ENCODE data around the gene ASXL3. TPM values are rescaled to one million over a fixed set of nuclear protein-coding genes. Genes with fewer than 3 reads are reported as not detected.

ASXL3 gene
- polyA plus RNA-seq, 3 donors from 2014 or later = not detected

GRCh38 chr18:33694593-33694992, 116.6 kb downstream of the ASXL3 start:
- no peak overlapping the region for H3K4me3 Mint-ChIP-seq
- DNase-seq = no peak

GRCh38 chr18:33696332-33697162, 118.5 kb downstream of the ASXL3 start:
- Mint-ChIP-seq H3K4me3 (no peak overlapping the region), H3K9me3 (peaks cover 1 to 21% (median 12%) of the 10 kb centered on the region in 6 donors), H3K36me3 (no peaks in the 10 kb centered on the region), H3K27ac (no peak overlapping the region), H3K27me3 (ENCODE audit: low read depth in 3 of 3) (no peaks in the 10 kb centered on the region), H3K4me1 (no peaks in the 10 kb centered on the region)
- no peak for DNase-seq

More at GRCh38 chr18:33694593-33694992, 116.6 kb downstream of the ASXL3 start:
- H3K27ac Mint-ChIP-seq = no peak overlapping the region
- H3K9me3 Mint-ChIP-seq = peaks cover 1 to 30% (median 14%) of the 10 kb centered on the region in 6 donors
- H3K27me3 Mint-ChIP-seq (ENCODE audit: low read depth in 3 of 3) = peaks cover 0 to 1% (median 0%) of the 10 kb centered on the region in 3 donors
- H3K36me3 Mint-ChIP-seq = no peaks in the 10 kb centered on the region
- H3K4me1 Mint-ChIP-seq = no peaks in the 10 kb centered on the region

GRCh38 chr18:33697498-33697897, 119.5 kb downstream of the ASXL3 start:
- no peaks in the 10 kb centered on the region for H3K27me3 Mint-ChIP-seq (ENCODE audit: low read depth in 3 of 3)
- H3K27ac Mint-ChIP-seq = no peak overlapping the region
- H3K36me3 Mint-ChIP-seq = no peaks in the 10 kb centered on the region
- H3K4me3 Mint-ChIP-seq = no peak overlapping the region
- H3K9me3 Mint-ChIP-seq = peaks cover 1 to 16% (median 11%) of the 10 kb centered on the region in 6 donors
- no peak for DNase-seq
- no peaks in the 10 kb centered on the region for H3K4me1 Mint-ChIP-seq

- peaks cover 0 to 11% (median 3%) of the 10 kb centered on the region in 6 donors for H3K9me3 Mint-ChIP-seq
- no peaks in the 10 kb centered on the region for H3K4me1 Mint-ChIP-seq
- no peak overlapping the region for H3K27ac Mint-ChIP-seq
- no peak overlapping the region for H3K4me3 Mint-ChIP-seq
- no peaks in the 10 kb centered on the region for H3K36me3 Mint-ChIP-seq
- no peaks in the 10 kb centered on the region for H3K27me3 Mint-ChIP-seq (ENCODE audit: low read depth in 3 of 3)
- DNase-seq = no peak
Observed at GRCh38 chr18:33699372-33699771, 121.4 kb downstream of the ASXL3 start.

- no peaks in the 10 kb centered on the region for H3K36me3 Mint-ChIP-seq
- H3K27me3 Mint-ChIP-seq (ENCODE audit: low read depth in 3 of 3) = no peaks in the 10 kb centered on the region
- DNase-seq = no peak
- H3K4me1 Mint-ChIP-seq = no peaks in the 10 kb centered on the region
- H3K9me3 Mint-ChIP-seq = peaks cover 0 to 11% (median 3%) of the 10 kb centered on the region in 6 donors
- no peak overlapping the region for H3K27ac Mint-ChIP-seq
- no peak overlapping the region for H3K4me3 Mint-ChIP-seq
Observed at GRCh38 chr18:33700513-33700976, 122.5 kb downstream of the ASXL3 start.

- no peak for DNase-seq
- Mint-ChIP-seq H3K4me3 (no peak overlapping the region), H3K27me3 (ENCODE audit: low read depth in 3 of 3) (no peaks in the 10 kb centered on the region), H3K4me1 (no peaks in the 10 kb centered on the region), H3K9me3 (peaks cover 0 to 20% (median 5%) of the 10 kb centered on the region in 6 donors), H3K27ac (no peak overlapping the region), H3K36me3 (no peaks in the 10 kb centered on the region)
Observed at GRCh38 chr18:33702625-33703024, 124.6 kb downstream of the ASXL3 start.

GRCh38 chr18:33706391-33706790, 128.4 kb downstream of the ASXL3 start:
- no peaks in the 10 kb centered on the region for H3K27me3 Mint-ChIP-seq (ENCODE audit: low read depth in 3 of 3)
- no peaks in the 10 kb centered on the region for H3K4me1 Mint-ChIP-seq
- H3K9me3 Mint-ChIP-seq = peaks cover 1 to 28% (median 6%) of the 10 kb centered on the region in 6 donors
- H3K4me3 Mint-ChIP-seq = no peak overlapping the region
- no peak overlapping the region for H3K27ac Mint-ChIP-seq
- DNase-seq = no peak
- H3K36me3 Mint-ChIP-seq = no peaks in the 10 kb centered on the region

- Mint-ChIP-seq H3K4me3 (no peak overlapping the region), H3K36me3 (no peaks in the 10 kb centered on the region), H3K4me1 (no peaks in the 10 kb centered on the region), H3K27me3 (ENCODE audit: low read depth in 3 of 3) (no peaks in the 10 kb centered on the region), H3K27ac (no peak overlapping the region), H3K9me3 (peaks cover 2 to 33% (median 6%) of the 10 kb centered on the region in 6 donors)
- no peak for DNase-seq
Observed at GRCh38 chr18:33708876-33709275, 130.9 kb downstream of the ASXL3 start.

- H3K9me3 Mint-ChIP-seq = peaks cover 2 to 45% (median 11%) of the 10 kb centered on the region in 6 donors
- no peak overlapping the region for H3K4me3 Mint-ChIP-seq
- H3K4me1 Mint-ChIP-seq = no peaks in the 10 kb centered on the region
- no peak overlapping the region for H3K27ac Mint-ChIP-seq
- H3K36me3 Mint-ChIP-seq = no peaks in the 10 kb centered on the region
- H3K27me3 Mint-ChIP-seq (ENCODE audit: low read depth in 3 of 3) = peaks cover 0 to 1% (median 0%) of the 10 kb centered on the region in 3 donors
- DNase-seq = no peak
Observed at GRCh38 chr18:33710269-33710668, 132.2 kb downstream of the ASXL3 start.

- H3K4me3 Mint-ChIP-seq = no peak overlapping the region
- H3K27me3 Mint-ChIP-seq (ENCODE audit: low read depth in 3 of 3) = peaks cover 0 to 1% (median 0%) of the 10 kb centered on the region in 3 donors
- peaks cover 2 to 50% (median 11%) of the 10 kb centered on the region in 6 donors for H3K9me3 Mint-ChIP-seq
- H3K27ac Mint-ChIP-seq = no peak overlapping the region
- H3K36me3 Mint-ChIP-seq = no peaks in the 10 kb centered on the region
- H3K4me1 Mint-ChIP-seq = no peaks in the 10 kb centered on the region
- no peak for DNase-seq
Observed at GRCh38 chr18:33711514-33711913, 133.5 kb downstream of the ASXL3 start.

- Mint-ChIP-seq H3K36me3 (no peaks in the 10 kb centered on the region), H3K9me3 (peaks cover 4 to 46% (median 11%) of the 10 kb centered on the region in 6 donors), H3K4me1 (no peaks in the 10 kb centered on the region), H3K27me3 (ENCODE audit: low read depth in 3 of 3) (peaks cover 0 to 1% (median 0%) of the 10 kb centered on the region in 3 donors), H3K27ac (no peak overlapping the region), H3K4me3 (no peak overlapping the region)
- no peak for DNase-seq
Observed at GRCh38 chr18:33712719-33713118, 134.7 kb downstream of the ASXL3 start.

- H3K27me3 Mint-ChIP-seq (ENCODE audit: low read depth in 3 of 3) = peaks cover 0 to 1% (median 0%) of the 10 kb centered on the region in 3 donors
- no peak overlapping the region for H3K4me3 Mint-ChIP-seq
- H3K36me3 Mint-ChIP-seq = no peaks in the 10 kb centered on the region
- no peak overlapping the region for H3K27ac Mint-ChIP-seq
- H3K9me3 Mint-ChIP-seq = peaks cover 1 to 54% (median 14%) of the 10 kb centered on the region in 6 donors
- H3K4me1 Mint-ChIP-seq = no peaks in the 10 kb centered on the region
- DNase-seq = no peak
Observed at GRCh38 chr18:33716061-33716683, 138.2 kb downstream of the ASXL3 start.

- no peak overlapping the region for H3K4me3 Mint-ChIP-seq
Observed at GRCh38 chr18:33717339-33717738, 139.3 kb downstream of the ASXL3 start.

GRCh38 chr18:33720133-33720532, 142.1 kb downstream of the ASXL3 start:
- H3K9me3 Mint-ChIP-seq = peaks cover 1 to 30% (median 7%) of the 10 kb centered on the region in 6 donors
- H3K27ac Mint-ChIP-seq = no peak overlapping the region
- no peaks in the 10 kb centered on the region for H3K36me3 Mint-ChIP-seq
- H3K27me3 Mint-ChIP-seq (ENCODE audit: low read depth in 3 of 3) = no peaks in the 10 kb centered on the region
- no peaks in the 10 kb centered on the region for H3K4me1 Mint-ChIP-seq
- H3K4me3 Mint-ChIP-seq = no peak overlapping the region
- DNase-seq = no peak

More at GRCh38 chr18:33717339-33717738, 139.3 kb downstream of the ASXL3 start:
- H3K27ac Mint-ChIP-seq = no peak overlapping the region
- peaks cover 0 to 1% (median 0%) of the 10 kb centered on the region in 3 donors for H3K27me3 Mint-ChIP-seq (ENCODE audit: low read depth in 3 of 3)
- H3K36me3 Mint-ChIP-seq = no peaks in the 10 kb centered on the region
- DNase-seq = no peak
- H3K9me3 Mint-ChIP-seq = peaks cover 1 to 48% (median 14%) of the 10 kb centered on the region in 6 donors
- H3K4me1 Mint-ChIP-seq = no peaks in the 10 kb centered on the region
